PC-3 (cell line): ENCODE data around the gene SH3RF3. TPM values are rescaled to one million over a fixed set of nuclear protein-coding genes. Genes with fewer than 3 reads are reported as not detected.

Experiments used
- ATAC-seq: fragments of 200-7000 bp; cut with Tn5 transposase; 2 replicates; pipeline ENCODE4 v1.9.1; 2020; ENCODE audit warnings: mild to moderate bottlenecking, moderate library complexity
- BruUV-seq: library from RNA; stranded (reverse); fragments of 400-500 nt; replicated peaks from 2 replicates; lab custom pipeline; 2021; lab: Mats Ljungman, UMichigan
- CTCF ChIA-PET: fragments of 300-600 bp; sonication (Branson Sonifier 250); formaldehyde crosslinking; loops from one replicate; lab custom pipeline; 2022; ENCODE audit warnings: antibody characterized with exemption; lab: Charles Lee
- POLR2A ChIA-PET: fragments of 300-600 bp; sonication (Branson Sonifier 250); formaldehyde crosslinking; loops from one replicate; lab custom pipeline; 2022; ENCODE audit warnings: antibody characterized with exemption; ENCODE audit not compliant: unreplicated experiment; lab: Charles Lee
- DNase-seq: peaks from one replicate; pipeline ENCODE4 v3.0.0-alpha.2; 2015
- H2AFZ ChIP-seq: fragments of 300-600 bp; sonication (generic); 2 replicates; pipeline ENCODE4 v1.6.0; 2016; ENCODE audit warnings: antibody characterized with exemption, low read length
- H3F3A ChIP-seq: fragments of 300-600 bp; sonication (generic); one replicate; pipeline ENCODE4 v1.6.0; 2017; ENCODE audit warnings: antibody characterized with exemption, low read length, control low read depth, mild to moderate bottlenecking; ENCODE audit not compliant: unreplicated experiment
- H3K27ac ChIP-seq: fragments of 300-600 bp; sonication (generic); 2 replicates; pipeline ENCODE4 v1.5.1; 2016; ENCODE audit warnings: mild to moderate bottlenecking, low read length
- H3K27me3 ChIP-seq: fragments of 300-600 bp; sonication (generic); 2 replicates; pipeline ENCODE4 v1.6.1; 2016; ENCODE audit warnings: low read length, mixed read lengths
- H3K36me3 ChIP-seq: fragments of 300-600 bp; sonication (generic); 2 replicates; pipeline ENCODE4 v1.6.1; 2016; ENCODE audit warnings: low read depth, mixed run types, low read length, mixed read lengths
- H3K4me1 ChIP-seq: fragments of 300-600 bp; sonication (generic); 2 replicates; pipeline ENCODE4 v1.5.1; 2016; ENCODE audit warnings: low read length; ENCODE audit not compliant: insufficient read depth
- H3K4me2 ChIP-seq: fragments of 300-600 bp; sonication (generic); 2 replicates; pipeline ENCODE4 v1.6.0; 2016; ENCODE audit warnings: low read length
- H3K4me3 ChIP-seq: fragments of 300-600 bp; sonication (generic); 2 replicates; pipeline ENCODE4 v1.5.1; 2016; ENCODE audit warnings: mild to moderate bottlenecking, low read length, mixed read lengths
- H3K79me2 ChIP-seq: fragments of 300-600 bp; sonication (generic); 2 replicates; pipeline ENCODE4 v1.6.1; 2017; ENCODE audit warnings: low read length, mixed read lengths
- H3K9ac ChIP-seq: fragments of 300-600 bp; sonication (generic); 2 replicates; pipeline ENCODE4 v1.6.0; 2016; ENCODE audit warnings: mild to moderate bottlenecking, low read length
- H3K9me2 ChIP-seq: fragments of 300-600 bp; sonication (generic); replicated peaks from 2 replicates; pipeline ENCODE4 v1.6.1; 2016; ENCODE audit warnings: mixed run types, low read length, mixed read lengths
- H3K9me3 ChIP-seq: fragments of 300-600 bp; sonication (generic); 2 replicates; pipeline ENCODE4 v1.6.1; 2016; ENCODE audit warnings: low read length, mixed read lengths
- H4K20me1 ChIP-seq: fragments of 300-600 bp; sonication (generic); 2 replicates; pipeline ENCODE4 v1.6.1; 2016; ENCODE audit warnings: low read length, mixed read lengths
- CTCF ChIP-seq: fragments of 300-600 bp; sonication (generic); conservative IDR thresholded peaks from 2 replicates; pipeline ENCODE4 v1.5.1; 2017; ENCODE audit warnings: antibody characterized with exemption, low read depth, mild to moderate bottlenecking, low read length
- EZH2 ChIP-seq: fragments of 300-600 bp; sonication (generic); IDR thresholded peaks from one replicate; pipeline ENCODE4 v1.6.1; 2017; ENCODE audit warnings: antibody characterized with exemption, mild to moderate bottlenecking, low read length; ENCODE audit not compliant: unreplicated experiment
- EZH2phosphoT487 ChIP-seq: fragments of 300-600 bp; sonication (generic); IDR thresholded peaks from 2 replicates; pipeline ENCODE4 v1.6.1; 2018; ENCODE audit warnings: mild to moderate bottlenecking, antibody characterized with exemption, low read length, borderline replicate concordance
- intact Hi-C: fragments of 100-400 bp; cut with micrococcal nuclease; formaldehyde crosslinking; loops from 2 replicates; pipeline ENCODE4 v1.9.0; 2023
- total RNA-seq: library from RNA; depleted of rRNA; stranded (reverse); fragments of >200 nt; gene quantifications from 2 replicates; pipeline ENCODE4 v1.2.3, GENCODE V29; 2014

SH3RF3 gene
- total RNA-seq, 1 experiment from 2014 or later, result 11.7 TPM

- H3K9me3 ChIP-seq, result no peaks in the 10 kb centered on the region
- H3F3A ChIP-seq, result no peaks in the 10 kb centered on the region
- DNase-seq, result no peak
- H3K4me3 ChIP-seq, result no peak overlapping the region
- H3K4me1 ChIP-seq, result no peaks in the 10 kb centered on the region
- H3K9me2 ChIP-seq, result no peaks in the 10 kb centered on the region
- H3K36me3 ChIP-seq, result 0 out of 2 replicates have a peak, but pooled peaks cover 2% of the 10 kb centered on the region
- POLR2A ChIA-PET, result no interaction called here
- intact Hi-C loops, result no loop called here
- H3K27ac ChIP-seq, result no peak overlapping the region
- no peak for ATAC-seq
- BruUV-seq, result no TSS peak
- no peak overlapping the region for H3K4me2 ChIP-seq
- no peak overlapping the region for H3K9ac ChIP-seq
- TF ChIP-seq EZH2phosphoT487 (no peak), EZH2 (no peak), CTCF (no peak)
- H3K27me3 ChIP-seq, result no peaks in the 10 kb centered on the region
- H2AFZ ChIP-seq, result no peak overlapping the region
- no peaks in the 10 kb centered on the region for H3K79me2 ChIP-seq
- no peaks in the 10 kb centered on the region for H4K20me1 ChIP-seq
- CTCF ChIA-PET, result no interaction called here
Observed at GRCh38 chr2:109433486-109433885, 304.5 kb downstream of the SH3RF3 start.

GRCh38 chr2:109433926-109434325, 304.9 kb downstream of the SH3RF3 start:
- Histone ChIP-seq H3K9me3 (no peaks in the 10 kb centered on the region), H3K9ac (no peak overlapping the region), H3F3A (no peaks in the 10 kb centered on the region), H3K27me3 (no peaks in the 10 kb centered on the region), H3K27ac (no peak overlapping the region), H3K9me2 (no peaks in the 10 kb centered on the region), H3K36me3 (0 out of 2 replicates have a peak, but pooled peaks cover 2% of the 10 kb centered on the region), H3K79me2 (no peaks in the 10 kb centered on the region), H3K4me2 (no peak overlapping the region), H3K4me1 (no peaks in the 10 kb centered on the region), H3K4me3 (no peak overlapping the region), H4K20me1 (no peaks in the 10 kb centered on the region), H2AFZ (no peak overlapping the region)
- intact Hi-C loops, result loop anchor here (2.0 kb wide), 1 partner anchor 73 kb away; no protein-coding TSS in a partner anchor
- no peak for DNase-seq
- no peak for TF ChIP-seq EZH2phosphoT487
- TF ChIP-seq EZH2, result no peak
- no peak for TF ChIP-seq CTCF
- CTCF ChIA-PET, result no interaction called here
- no peak for ATAC-seq
- BruUV-seq, result no TSS peak
- POLR2A ChIA-PET, result no interaction called here

- no peak overlapping the region for H3K27ac ChIP-seq
- intact Hi-C loops, result loop anchor here (2.0 kb wide), 1 partner anchor 72 kb away; no protein-coding TSS in a partner anchor
- H3K4me2 ChIP-seq, result no peak overlapping the region
- 0 out of 2 replicates have a peak, but pooled peaks cover 2% of the 10 kb centered on the region for H3K36me3 ChIP-seq
- DNase-seq (no peak), ATAC-seq (no peak)
- H3K9ac ChIP-seq, result no peak overlapping the region
- H3K4me1 ChIP-seq, result no peaks in the 10 kb centered on the region
- no peaks in the 10 kb centered on the region for H4K20me1 ChIP-seq
- no TSS peak for BruUV-seq
- H3K27me3 ChIP-seq, result no peaks in the 10 kb centered on the region
- no peaks in the 10 kb centered on the region for H3K9me2 ChIP-seq
- H2AFZ ChIP-seq, result no peak overlapping the region
- no peaks in the 10 kb centered on the region for H3K79me2 ChIP-seq
- POLR2A ChIA-PET, result no interaction called here
- H3K9me3 ChIP-seq, result no peaks in the 10 kb centered on the region
- no peak for TF ChIP-seq EZH2phosphoT487
- no peak for TF ChIP-seq CTCF
- TF ChIP-seq EZH2, result no peak
- CTCF ChIA-PET, result no interaction called here
- H3K4me3 ChIP-seq, result no peak overlapping the region
- H3F3A ChIP-seq, result no peaks in the 10 kb centered on the region
Observed at GRCh38 chr2:109434351-109434750, 305.3 kb downstream of the SH3RF3 start.
